ENCODE measurements around the gene TPR.
A peak's percentile ranks its signal among the peaks of the same experiment; 100 is the strongest.
"Not testable (repeated sequence)": the region's sequence is repeated elsewhere in the genome, so short reads cannot be mapped to it uniquely, and the experiment has no call there.

The TPR gene

DNA sequence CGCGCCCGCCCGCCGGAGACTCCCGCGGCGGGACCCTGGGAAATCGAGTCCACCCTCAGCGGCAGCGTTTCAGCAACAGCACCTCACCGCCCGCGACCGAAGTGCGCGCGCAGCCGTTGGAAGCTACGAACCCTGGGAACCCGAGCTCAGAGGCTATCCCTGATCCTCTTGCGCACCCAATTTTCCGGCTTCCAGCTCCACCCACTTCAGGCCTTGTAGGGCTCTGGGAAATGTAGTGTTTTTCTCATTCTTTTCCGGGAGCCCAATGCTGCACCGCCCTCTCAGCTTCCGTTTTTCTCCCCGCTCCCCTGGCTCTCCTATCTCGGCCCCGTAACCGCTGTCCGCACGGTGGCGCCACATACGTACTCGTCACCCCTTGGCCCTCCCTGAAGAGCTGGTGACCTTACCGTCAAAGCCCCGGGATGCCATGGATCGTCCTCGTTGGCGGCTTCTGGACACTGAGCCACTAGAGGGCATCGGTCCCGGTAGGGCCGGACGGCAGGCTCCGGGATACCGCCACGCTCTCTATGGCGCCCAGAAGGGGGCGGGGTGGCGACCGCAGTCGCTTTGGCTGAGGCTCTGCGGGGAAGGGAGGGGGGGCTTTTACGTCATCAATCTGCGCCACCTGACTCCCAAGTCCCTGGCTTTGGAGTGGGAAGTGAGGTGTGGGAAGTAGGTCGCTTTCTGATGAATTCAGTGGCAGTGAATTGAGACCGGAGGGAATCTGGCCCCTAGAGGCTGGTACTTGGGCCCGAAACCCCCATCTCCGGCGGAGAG, at the start of gene TPR, which contains the start of gene ODR4:
Gene TPR (minus strand): TSS at position 102 of the 777 bp plus-strand sequence. CDS start 225 bp downstream, outside the sequence.
Gene ODR4 (plus strand): TSS at position 687 of the 777 bp plus-strand sequence. CDS start 3,948 bp downstream, outside the sequence.
- peak; percentile 97 for DNase-seq (ENCODE audit: low read depth, low spot score)

DNA sequence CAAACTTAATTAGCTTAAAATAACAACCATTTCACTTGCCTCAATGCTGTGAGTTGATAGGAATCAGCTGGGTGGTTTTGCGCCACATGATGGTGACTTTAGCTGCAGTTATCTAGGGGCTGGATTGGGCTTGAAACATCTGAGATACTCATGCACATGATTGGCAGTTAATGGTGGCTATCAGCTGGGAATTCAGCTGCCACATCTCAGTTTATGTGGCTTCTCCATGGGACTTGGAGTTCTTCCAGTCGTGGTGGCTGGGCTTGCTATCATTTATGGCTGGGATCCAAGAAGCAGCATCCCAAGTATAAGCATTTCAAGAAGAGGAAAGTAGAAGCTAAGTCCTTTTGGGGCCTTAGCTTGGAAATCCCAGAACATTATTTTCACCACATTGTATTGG, 49.5 kb upstream of the TPR start:
- DNase-seq (ENCODE audit: low read depth, low spot score): no peak

DNA sequence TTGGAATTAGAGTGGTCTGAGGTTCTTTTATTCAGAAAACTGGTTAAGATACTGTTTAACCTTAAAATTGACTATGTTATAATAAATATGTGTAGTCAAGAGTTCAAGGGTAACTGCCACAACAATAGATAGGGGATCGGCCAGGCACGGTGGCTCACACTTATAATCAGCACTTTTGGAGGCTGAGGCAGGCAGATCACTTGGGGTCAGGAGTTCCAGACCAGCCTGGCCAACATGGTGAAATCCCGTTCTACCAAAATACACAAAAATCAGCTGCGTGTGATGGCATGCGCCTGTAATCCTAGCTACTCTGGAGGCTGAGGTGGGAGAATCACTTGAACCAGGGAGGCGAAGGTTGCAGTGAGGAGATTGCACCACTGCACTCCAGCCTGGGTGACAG, 46.4 kb upstream of the TPR start:
- no peak for DNase-seq (ENCODE audit: low read depth, low spot score)

DNA sequence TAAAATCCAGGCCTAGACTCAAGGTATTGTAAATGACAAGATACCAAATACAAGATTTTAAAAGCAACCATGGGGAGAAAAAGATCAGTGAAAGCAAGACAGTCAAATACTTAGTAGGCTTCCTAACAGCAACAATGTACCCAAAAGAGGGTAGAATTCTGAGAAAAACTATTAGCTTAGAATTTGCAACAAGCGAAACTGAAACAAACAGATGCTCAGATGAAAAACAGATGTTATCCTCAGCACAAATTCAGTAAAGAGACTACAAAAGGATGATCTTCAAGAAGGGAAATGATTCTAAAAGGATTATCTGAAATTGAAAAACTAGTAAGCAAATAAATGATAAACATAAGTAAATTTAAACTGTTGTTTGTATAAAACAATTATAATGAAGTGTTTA, 45.9 kb upstream of the TPR start:
- DNase-seq (ENCODE audit: low read depth, low spot score): peak; percentile 10

DNA sequence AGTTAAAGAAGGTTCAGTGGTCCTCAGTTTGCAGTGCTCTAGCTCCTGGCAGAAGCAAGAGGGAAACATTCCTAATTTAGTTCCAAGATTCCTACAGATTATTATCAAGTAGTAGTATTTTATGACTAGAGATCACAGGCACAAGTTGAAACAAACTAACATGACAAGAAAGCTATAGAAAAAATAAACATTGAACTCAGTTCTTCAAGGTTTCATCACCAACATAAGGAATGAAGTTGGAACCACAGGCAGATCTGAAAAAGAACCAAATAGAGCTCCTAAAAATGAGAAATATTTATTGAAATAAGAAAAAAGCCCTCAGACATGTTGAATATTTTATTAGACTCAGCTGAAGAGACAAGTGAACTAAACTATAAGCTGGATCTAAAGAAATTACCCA, 45.3 kb upstream of the TPR start:
- no peak for DNase-seq (ENCODE audit: low read depth, low spot score)

DNA sequence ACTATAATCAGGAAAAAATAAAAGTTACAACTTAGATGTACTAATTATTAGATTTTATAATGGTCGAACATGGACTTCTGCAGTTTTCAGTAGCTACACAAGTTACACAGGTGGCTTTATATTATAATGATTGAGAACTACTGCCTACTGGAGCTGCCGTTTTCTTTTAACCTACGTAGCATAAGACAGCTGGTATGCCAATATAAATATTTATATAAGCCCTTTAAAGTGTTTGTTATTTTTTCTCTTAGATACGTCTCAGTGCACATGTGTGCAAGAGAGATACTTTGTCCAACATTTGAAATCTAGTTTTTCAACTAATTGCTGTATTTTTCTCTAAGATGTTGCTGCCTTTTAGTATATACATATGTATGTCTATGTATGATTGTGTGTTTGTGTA, 43.5 kb upstream of the TPR start:
- no peak for DNase-seq (ENCODE audit: low read depth, low spot score)

DNA sequence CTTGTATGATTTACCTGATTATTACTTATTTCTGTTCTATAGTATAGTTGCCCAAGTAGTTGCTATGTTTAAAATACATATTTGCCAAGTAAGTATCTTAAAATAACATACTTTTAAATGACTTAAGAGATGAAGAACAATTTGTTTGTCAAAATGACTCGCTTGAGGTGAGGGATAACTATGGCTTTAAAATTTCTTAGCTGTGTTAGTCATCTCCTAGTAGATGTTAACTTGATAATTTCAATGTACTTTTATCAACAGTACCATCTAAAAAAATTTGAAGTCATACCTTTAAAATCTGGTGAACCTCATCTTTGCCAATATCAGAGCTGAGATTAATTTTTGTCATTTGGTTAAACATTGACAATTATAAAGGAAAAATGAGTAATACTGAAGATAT, 38.3 kb upstream of the TPR start:
- DNase-seq (ENCODE audit: low read depth, low spot score): no peak

DNA sequence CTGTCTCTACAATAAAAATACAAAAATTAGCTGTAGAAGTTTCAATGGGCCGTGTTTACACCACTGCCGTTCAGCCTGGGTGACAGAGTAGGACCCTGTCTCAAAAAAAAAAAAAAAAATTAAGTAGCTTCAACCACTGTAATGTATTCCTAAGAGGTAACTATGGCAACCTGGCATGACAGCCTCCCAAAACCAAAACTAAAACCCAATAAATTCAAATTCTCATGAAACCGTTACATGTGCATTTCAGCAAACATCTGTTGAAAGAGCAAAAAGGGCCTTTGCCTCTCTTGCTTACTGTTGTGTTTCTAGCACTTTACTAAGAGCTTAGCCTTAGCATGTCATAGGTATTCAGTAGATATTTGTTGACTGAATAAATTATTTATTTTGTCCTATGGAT, 34.0 kb upstream of the TPR start:
- DNase-seq (ENCODE audit: low read depth, low spot score): no peak

DNA sequence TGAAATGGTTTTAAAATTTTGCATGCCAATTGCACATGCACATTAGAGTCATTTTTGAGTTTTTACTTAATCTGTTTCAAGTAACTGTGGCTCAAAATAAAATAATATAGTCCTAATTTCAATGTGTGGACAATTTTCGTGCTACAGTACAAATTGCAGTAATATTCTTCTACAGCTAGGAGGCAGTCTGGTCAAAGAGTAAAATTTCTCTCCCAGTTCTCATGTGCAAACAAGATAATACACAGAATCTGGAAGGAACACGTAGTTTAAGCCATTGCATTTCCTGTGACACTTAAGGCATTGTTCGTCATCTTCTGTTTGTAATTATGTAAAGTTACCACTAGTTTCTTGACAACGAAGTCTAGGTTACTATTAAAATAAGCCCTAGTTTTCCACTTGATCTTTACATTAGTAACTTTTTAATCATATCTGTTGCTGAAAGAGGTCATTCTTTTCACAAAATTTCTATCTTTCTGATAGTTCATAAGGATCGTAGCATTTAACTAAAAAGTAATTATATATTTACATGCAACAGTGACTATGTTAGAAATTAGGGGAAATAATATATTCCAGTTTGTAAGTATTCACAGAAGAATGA, 29.5 kb upstream of the TPR start:
- DNase-seq (ENCODE audit: low read depth, low spot score): peak; percentile 13

DNA sequence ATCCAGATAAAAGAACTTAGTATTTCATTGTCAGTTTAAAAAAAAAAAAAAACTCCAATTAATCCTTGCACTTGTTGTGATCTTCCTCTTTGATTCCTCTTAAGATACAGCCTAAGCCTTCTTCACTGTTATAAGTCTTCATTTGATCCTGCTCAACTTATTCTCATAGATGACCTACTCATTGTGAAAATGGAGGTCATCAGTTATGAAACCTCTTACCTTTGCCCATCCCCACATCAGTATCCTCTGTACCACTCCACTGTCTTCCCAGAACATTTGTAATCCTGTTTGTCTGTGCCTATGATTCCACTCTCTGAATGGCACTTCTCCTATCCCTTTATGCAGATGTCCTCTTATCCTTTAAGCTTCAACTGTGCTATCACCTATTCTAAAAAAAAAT, 28.6 kb upstream of the TPR start:
- DNase-seq (ENCODE audit: low read depth, low spot score): no peak

DNA sequence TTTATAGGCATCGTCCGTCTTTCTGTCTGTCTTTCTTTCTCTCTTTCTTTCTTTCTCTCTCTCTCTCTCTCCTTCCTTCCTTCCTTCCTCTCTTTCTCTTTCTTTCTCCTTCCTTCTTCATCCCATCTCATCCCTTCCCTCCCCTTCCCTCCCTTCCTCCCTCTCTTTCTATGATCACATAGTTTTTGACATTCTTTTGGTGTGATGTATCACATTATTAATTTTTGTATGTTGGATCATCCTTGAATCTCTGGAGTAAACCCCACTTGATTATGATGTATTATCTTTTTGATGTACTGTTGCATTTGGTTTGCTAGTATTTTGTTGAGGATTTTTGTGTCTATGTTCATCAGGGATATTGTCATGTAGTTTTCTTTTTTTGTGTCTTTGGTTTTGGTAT, 26.4 kb upstream of the TPR start:
- not testable (repeated sequence) for DNase-seq (ENCODE audit: low read depth, low spot score)

DNA sequence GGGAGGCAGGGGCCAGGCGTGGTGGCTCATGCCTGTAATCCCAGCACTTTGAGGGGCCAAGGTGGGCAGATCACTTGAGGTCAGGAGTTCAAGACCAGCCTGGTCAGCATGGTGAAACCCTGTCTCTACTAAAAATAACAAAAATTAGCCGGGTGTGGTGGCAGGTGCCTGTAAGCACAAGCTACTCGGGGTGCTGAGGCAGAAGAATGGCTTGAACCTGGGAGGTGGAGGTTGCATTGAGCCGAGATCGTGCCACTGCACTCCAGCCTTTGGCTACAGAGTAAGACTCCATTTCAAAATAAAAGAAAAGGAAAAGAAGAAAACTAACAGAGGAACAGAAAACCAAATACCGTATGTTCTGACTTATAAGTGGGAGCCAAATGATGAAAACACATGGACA, 17.7 kb upstream of the TPR start:
- DNase-seq (ENCODE audit: low read depth, low spot score): not testable (repeated sequence)

DNA sequence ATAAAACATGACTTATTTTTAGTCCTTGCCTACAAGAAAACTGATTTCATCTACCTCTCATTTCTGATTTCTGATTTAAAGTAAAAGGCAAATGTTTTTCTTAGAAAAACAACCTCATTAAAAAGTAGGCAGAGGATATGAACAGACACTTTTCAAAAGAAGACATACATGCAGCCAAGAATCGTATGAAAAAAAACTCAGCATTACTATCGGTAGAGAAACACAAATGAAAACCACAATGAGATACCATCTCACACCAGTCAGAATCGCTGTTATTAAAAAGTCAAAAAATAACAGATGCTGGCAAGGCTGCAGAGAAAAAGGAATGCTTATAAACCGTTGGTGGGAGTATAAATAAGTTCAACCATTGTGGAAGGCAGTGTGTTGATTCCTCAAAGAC, 16.8 kb upstream of the TPR start:
- DNase-seq (ENCODE audit: low read depth, low spot score): no peak

DNA sequence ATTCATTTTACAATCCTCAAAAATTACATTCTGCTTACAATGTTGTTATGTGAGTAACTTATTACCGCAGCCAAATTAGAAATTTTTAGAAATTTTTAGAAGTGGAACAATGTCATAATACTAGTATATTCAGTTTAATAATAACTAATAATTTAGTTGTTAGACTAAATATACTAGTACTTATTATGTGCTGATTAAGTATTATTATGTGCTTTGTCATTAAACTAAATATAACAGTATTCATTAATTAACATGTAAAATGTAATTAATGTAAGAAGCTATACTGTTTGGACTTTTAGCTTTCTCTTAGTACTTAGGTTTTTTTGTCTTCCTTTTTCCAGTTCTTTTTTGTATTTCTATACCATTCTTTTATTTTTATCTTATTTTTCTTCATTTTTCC, 15.9 kb upstream of the TPR start:
- no peak for DNase-seq (ENCODE audit: low read depth, low spot score)

DNA sequence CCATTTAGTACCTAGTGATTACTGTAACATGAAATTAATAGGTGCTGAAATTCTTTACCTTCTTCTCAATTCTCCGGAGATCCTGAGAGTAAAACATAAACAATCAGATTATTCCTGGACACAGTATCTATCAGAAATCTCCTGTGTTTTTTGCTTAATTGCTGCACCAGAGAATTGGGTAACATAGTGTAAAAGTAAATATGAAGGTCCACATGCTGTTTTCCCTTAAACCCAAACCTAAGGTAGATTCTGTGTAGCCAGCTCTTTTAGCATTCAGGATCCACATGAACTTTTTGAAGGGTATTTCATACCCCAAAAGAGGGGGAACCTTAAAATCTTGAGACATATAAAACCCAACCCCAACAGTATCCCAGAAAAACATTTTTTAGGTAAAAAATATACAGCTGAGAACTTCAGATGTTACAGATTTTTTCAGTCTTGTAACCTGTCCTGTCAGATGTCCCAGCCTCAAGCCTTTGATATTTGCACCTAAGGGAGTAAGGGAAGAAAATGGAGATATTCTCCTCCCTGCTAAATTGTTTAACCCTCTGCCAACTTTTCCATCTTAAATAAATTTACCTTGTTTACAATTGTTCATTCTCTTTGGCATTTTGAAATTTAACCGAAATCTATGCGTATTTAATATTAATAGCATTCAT, 11.8 kb upstream of the TPR start:
- no peak for DNase-seq (ENCODE audit: low read depth, low spot score)

DNA sequence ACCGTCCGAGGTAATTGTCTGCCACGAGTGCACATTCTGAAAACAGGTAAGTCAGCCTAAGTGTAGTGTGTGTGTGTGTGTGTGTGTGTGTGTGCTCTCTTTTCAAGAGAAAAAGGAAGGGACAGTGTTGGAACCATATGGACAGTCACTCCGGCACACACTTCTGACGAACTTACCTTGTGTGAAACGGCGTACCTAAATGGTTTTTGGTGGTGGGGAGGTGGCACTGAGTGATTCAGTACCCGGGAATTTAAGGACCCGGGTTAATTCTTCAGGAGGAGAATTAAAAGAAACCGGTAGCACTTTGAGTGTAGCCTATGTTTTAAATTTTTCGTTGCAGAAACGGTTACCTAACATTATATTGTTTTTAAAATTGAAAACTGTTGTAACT, 871 bp upstream of the TPR start:
- no peak for DNase-seq (ENCODE audit: low read depth, low spot score)

DNA sequence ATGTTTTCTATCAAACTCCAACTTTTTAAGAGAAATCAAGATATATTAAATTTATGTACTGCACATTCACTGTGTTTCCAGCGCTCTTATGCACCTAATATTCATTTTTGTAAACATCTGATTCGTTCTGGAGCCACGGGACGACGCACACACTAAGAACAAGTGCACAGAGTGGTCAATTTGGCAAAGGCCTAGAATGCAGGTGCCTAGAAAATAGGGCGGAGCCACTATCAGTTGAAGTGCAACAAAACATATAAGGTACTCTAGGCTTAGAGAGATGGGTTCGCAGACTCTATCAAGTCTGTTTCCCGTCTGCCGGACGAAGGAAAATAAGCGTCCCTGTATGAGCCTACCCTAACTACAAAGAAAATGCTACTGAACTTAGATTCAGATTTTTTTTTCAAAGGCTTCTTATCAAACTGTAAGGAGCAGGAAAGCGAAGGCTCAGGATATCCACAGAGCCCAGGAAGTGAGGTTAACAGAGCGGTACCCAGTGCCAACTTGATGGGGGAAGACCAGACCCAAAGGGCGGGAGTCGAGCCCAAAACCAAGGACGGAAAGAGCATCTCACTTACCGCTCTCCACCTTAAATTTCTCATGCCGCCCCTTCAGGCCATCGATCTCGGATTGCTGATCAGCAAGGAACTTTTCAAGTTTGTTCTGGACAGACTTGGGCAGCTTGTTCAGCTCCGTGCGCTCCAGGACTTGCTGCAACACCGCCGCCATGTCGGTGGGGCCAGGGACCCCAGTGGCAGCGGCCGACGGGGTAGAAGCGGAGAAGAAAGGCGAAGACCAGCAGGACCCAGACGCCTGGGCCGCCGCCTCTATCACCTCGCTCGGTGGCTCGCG, 526 bp downstream of the TPR start:
- peak; percentile 2 for DNase-seq (ENCODE audit: low read depth, low spot score)

DNA sequence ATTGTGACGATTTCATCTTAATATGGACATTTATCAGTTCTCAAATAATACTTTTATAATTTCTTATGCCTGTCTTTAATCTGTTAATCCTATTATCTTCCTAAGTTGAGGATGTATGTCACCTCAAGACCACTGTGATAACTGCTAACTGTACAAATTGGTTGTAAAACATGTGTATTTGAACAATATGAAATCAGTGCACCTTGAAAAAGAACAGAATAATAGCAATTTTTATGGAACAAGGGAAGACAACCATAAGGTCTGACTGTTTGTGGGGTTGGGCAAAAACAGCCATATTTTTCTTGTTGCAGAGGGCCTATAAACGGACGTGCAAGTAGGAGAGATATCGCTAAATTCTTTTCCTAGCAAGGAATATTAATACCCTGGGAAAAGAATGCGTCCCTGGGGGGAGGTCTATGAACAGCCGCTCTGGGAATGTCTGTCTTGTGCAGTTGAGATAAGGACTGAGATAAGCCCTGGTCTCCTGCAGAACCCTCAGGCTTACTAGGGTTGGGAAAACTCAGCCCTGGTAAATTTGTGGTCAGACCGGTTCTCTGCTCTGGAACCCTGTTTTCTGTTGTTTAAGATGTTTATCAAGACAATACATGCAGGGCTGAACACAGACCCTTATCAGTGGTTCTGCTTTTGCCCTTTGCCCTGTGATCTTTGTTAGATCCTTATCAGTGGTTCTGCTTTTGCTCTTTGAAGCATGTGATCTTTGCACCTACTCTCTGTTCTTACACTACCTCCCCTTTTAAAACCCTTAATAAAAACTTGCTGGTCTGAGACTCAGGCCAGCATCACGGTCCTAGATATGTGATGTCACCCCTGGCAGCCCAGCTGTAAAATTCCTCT, 27.0 kb downstream of the TPR start:
- DNase-seq (ENCODE audit: low read depth, low spot score): not testable (repeated sequence)

DNA sequence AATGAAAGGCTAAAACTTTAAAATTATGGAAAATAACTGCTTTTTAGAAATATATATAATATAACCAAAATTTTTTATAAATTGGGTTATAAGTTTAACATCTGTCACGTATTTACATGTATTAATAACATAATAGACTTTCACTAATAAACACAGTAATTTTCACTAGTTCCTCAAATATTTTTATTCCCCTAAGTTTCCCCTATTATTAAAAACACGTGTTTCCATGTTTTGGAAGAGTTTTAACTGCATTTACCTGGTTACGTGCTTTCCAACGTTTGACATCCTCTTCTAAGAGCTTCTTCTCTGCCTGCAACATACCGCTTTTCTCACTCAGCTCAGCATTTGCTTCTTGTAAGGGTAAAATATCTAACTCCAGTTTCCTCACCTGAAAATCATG, 34.3 kb downstream of the TPR start:
- no peak for DNase-seq (ENCODE audit: low read depth, low spot score)

DNA sequence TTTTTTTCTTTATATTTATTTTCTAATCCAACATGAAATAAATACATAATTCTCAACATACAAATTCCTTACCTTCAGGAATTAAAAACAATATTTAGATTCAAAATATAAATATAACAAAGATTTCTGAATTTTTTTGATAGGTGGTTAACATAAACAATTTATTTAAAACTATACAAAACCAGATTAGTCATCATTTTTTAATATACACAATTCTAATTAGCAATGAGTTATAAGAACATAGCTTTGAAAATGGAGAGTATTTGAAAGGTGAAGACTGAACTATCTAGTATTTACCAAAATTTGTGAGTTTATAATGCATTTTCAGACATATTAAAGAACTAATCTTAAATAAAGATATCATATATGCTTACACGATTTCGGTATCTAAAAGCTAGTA, 37.5 kb downstream of the TPR start:
- no peak for DNase-seq (ENCODE audit: low read depth, low spot score)

DNA sequence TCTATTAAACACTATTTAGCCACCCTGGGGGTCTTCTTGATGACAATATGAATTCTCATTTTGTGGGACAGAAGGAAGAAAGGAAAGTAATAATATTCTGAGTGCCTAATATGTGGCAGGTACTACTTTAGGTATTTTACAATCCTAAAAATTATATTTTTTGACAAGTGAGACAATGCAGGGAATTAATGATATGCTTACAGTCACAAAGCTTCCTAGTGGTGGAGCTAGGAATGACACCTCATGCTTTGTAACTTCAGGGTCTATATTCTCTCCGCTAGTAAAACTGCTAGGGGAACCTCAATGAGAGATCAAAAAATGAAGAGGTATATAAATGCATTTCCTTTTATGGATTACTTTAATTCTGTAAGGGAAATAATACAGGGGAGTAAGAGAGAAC, 44.3 kb downstream of the TPR start:
- no peak for DNase-seq (ENCODE audit: low read depth, low spot score)
